A549 (cell line): Measurements from ENCODE around the gene EPB42.

Experiments
- NR3C1 ChIP-seq: fragments of >200 bp; sonication (Bioruptor Twin); formaldehyde crosslinking; IDR thresholded peaks from 3 replicates; pipeline ENCODE4 v1.6.1; 2017
- POLR2A ChIP-seq: IDR thresholded peaks from 2 replicates; pipeline ENCODE4 v1.6.1; 2012; ENCODE audit warnings: mild to moderate bottlenecking, low read length
- TF ChIP-seq, protein P1 (sequence below): IDR thresholded peaks from 2 replicates; pipeline ENCODE4 v1.6.1; 2012; ENCODE audit warnings: low read depth, borderline replicate concordance

DNA sequence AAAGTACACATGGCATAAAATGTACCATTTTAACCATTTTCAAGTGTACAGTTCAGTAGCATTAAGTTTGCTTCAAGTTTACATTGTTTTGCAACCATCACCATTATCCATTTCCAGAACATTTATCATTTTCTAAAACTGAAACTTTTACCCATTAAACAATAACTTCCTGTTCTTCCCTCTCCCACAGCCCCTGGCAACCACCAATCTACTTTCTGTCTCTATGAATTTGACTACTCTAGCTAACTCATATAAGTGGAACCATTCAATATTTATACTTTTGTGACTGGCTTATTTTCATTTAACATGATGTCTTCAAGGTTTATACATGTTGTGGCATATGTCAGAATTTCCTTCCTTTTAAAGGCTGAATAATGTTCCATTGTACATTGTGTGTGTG, 67.5 kb downstream of the EPB42 start:
- TF ChIP-seq, protein P1, sequence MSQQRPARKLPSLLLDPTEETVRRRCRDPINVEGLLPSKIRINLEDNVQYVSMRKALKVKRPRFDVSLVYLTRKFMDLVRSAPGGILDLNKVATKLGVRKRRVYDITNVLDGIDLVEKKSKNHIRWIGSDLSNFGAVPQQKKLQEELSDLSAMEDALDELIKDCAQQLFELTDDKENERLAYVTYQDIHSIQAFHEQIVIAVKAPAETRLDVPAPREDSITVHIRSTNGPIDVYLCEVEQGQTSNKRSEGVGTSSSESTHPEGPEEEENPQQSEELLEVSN: no peak
- TF ChIP-seq NR3C1 (no peak), POLR2A (no peak)
